Pancreas (tissue), 10 donors: Measurements from ENCODE around the gene S1PR5. TPM values are rescaled to one million over a fixed set of nuclear protein-coding genes. Genes with fewer than 3 reads are reported as not detected.

Experiments used
- ATAC-seq, 4 donors: fragments of 200-7000 bp; cut with Tn5 transposase; one replicate each; pipeline versions ENCODE4 v1.8.0 to v1.9.1; 2020; ENCODE audit warnings: mild to moderate bottlenecking in 4 of 4, moderate library complexity in 4 of 4
- DNase-seq, 6 donors: peaks; one replicate each; pipeline ENCODE4 v3.0.0-alpha.2; 2020
- FAIRE-seq: peaks from 2 replicates; lab custom pipeline; 2012; peaks lifted over from hg19 to GRCh38; lab: Jason Lieb, UNC
- H3K27ac ChIP-seq, 4 donors: fragments of 200-600 bp; sonication (generic); 1 replicate in 3 of 4; 2 replicates in 1 of 4; pipeline versions ENCODE4 v1.5.0 to v1.8.0; 2020
- H3K27me3 ChIP-seq, 4 donors: fragments of 200-600 bp; one replicate each; pipeline ENCODE4 v1.8.0; 2021
- H3K36me3 ChIP-seq, 3 donors: fragments of 200-600 bp; sonication (generic) in 1 of 3; one replicate each; pipeline versions ENCODE4 v1.5.0 to v1.8.0; 2020 to 2021
- H3K4me1 ChIP-seq, 3 donors: fragments of 200-600 bp; one replicate each; pipeline ENCODE4 v1.8.0; 2021
- H3K4me3 ChIP-seq, 4 donors: fragments of 200-600 bp; sonication (generic) in 2 of 4; one replicate each; pipeline versions ENCODE4 v1.5.0 to v1.8.0; 2020 to 2021
- H3K9me3 ChIP-seq, 4 donors: fragments of 200-600 bp; one replicate each; pipeline ENCODE4 v1.8.0; 2021
- WGBS, 2 donors: extraction: QIAGEN DNeasy Blood & Tissue Kit; methylation state at CpG; one replicate each; pipeline ENCODE4 v1.1.7; 2013; 5-methylcytosine and 5-hydroxymethylcytosine counted together
- intact Hi-C, 3 donors: fragments of 100-400 bp; cut with DNase I; formaldehyde crosslinking; loops; one replicate each; pipeline versions ENCODE4 v1.11.1 to v1.14.2; 2022
- polyA plus RNA-seq, 2 donors: library from polyadenylated mRNA; stranded (reverse); fragments of 200-250 nt; gene quantifications; one replicate each; pipeline ENCODE4 v1.2.3, GENCODE V29; 2013
- total RNA-seq, 6 donors: library from RNA; stranded (reverse); fragmentation: NEBNext Ultra II Directional in 4 of 6; extraction: Animal tissue kit (Norgen Biotek cat#: 25700) in 4 of 6; gene quantifications; one replicate each; pipeline versions ENCODE4 v1.2.1 to v1.2.4, GENCODE V29; 2021 to 2023
- TF ChIP-seq, protein P1 (sequence below), 4 donors: fragments of 200-600 bp; sonication (generic) in 3 of 4; IDR thresholded peaks; one replicate each; pipeline versions ENCODE4 v1.5.0 to v1.8.0; 2021; ENCODE audit warnings: antibody characterized with exemption in 4 of 4
- donor health status: healthy with polysubstance abuse.
- donor health status: DM: no; HTN: no; CAD: no; lungs with moderate emphysema.
- donor health status: DM: no; HTN: no; CAD: no.
- donor health status: control.
- donor health status: control.
- donor health status: Bipolar disorder and iron deficiency.
- donor health status: DM: yes; HTN: yes; CAD: no.
- donor health status: DM: no; HTN: no; CAD: no.
- donor health status: DM: no; HTN: no; CAD: no.
- donor health status: DM: yes; HTN: yes; CAD: no.

S1PR5 gene
- total and polyA plus RNA-seq, 8 donors = 0.21 to 1.3 (median 0.53) TPM

DNA sequence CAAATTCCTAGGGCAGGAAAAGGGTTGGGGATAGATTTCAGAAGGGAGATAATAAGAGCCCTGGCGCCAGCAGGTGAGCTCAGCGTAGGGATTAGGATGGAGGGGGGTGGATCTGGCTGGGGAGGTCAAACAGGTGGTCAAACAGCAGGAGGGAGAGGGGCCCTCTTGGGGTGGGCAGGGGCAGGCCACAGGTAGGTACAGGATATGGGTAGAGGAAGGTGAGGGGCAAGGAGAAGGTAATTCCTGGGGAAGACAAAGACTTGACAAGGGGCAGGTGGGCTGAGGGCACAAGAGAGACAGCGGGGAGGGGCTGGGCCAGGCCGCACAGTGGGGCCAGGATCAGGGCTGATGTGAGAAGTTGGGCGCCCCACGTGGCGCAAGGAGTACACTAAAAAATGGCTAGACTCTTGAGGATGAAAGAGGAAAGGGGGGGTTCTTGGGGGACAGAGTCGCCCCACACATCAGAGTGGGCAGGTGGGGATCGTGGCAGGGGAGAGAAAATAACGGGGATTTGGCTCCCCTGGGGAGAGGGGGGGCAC, 47.9 kb upstream of the S1PR5 start:
- TF ChIP-seq, protein P1, sequence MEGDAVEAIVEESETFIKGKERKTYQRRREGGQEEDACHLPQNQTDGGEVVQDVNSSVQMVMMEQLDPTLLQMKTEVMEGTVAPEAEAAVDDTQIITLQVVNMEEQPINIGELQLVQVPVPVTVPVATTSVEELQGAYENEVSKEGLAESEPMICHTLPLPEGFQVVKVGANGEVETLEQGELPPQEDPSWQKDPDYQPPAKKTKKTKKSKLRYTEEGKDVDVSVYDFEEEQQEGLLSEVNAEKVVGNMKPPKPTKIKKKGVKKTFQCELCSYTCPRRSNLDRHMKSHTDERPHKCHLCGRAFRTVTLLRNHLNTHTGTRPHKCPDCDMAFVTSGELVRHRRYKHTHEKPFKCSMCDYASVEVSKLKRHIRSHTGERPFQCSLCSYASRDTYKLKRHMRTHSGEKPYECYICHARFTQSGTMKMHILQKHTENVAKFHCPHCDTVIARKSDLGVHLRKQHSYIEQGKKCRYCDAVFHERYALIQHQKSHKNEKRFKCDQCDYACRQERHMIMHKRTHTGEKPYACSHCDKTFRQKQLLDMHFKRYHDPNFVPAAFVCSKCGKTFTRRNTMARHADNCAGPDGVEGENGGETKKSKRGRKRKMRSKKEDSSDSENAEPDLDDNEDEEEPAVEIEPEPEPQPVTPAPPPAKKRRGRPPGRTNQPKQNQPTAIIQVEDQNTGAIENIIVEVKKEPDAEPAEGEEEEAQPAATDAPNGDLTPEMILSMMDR (IDR thresholded peaks at IDR 0.05) = no peak
- Histone ChIP-seq H3K9me3 (no peaks in the 10 kb centered on the region), H3K4me3 (peak overlapping the region; percentile 62 to 92 (median 74)), H3K27ac (peak overlapping the region; percentile 4 to 73 (median 65)), H3K36me3 (peaks cover 2 to 7% (median 5%) of the 10 kb centered on the region in 3 donors), H3K27me3 (no peaks in the 10 kb centered on the region), H3K4me1 (peaks cover 0 to 13% (median 6%) of the 10 kb centered on the region in 3 donors)
- no peak for FAIRE-seq
- WGBS, 2 donors = 16 to 22% methylated on average over 9 to 10 of the region's 10 CpGs
- intact Hi-C loops = loop anchor here in 2 of 3 donors (10.0 kb wide), 2 partner anchors 70 to 160 kb away; partner anchors contain the start of gene CDC37 (in 1 of the 2)
- peak in 3 of 6 donors; percentile 37 to 53 (median 52) for DNase-seq
- ATAC-seq = peak in 2 of 4 donors; percentile 8 to 9

DNA sequence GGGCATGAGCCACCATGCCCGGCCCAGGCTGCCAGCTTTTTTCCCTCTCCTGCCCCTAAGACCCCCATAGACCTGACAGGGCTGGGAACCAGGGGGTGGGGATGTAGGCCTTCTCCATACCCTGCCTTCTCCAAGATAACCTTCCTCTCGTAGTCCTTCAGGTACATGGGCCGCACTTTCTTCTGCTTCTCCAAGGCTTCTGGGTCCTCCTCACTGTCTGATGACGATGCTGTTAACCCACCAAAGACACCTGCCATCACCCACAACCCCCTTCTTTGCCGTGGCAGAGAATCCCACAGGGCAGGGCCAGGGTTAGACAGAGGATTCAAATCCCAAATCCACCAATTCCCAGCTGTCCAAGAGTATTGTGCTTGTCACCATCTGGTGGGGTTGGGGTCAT, 45.4 kb upstream of the S1PR5 start:
- ATAC-seq (no peak), DNase-seq (no peak), FAIRE-seq (no peak)
- Histone ChIP-seq H3K36me3 (peaks cover 5 to 23% (median 20%) of the 10 kb centered on the region in 3 donors), H3K9me3 (no peaks in the 10 kb centered on the region), H3K27me3 (no peaks in the 10 kb centered on the region), H3K4me3 (no peak overlapping the region), H3K4me1 (peaks cover 0 to 9% (median 0%) of the 10 kb centered on the region in 3 donors), H3K27ac (no peak overlapping the region)
- 91 to 92% methylated on average over 5 of the region's 5 CpGs for WGBS, 2 donors
- intact Hi-C loops = loop anchor here in 2 of 3 donors (10.0 kb wide), 2 partner anchors 68 to 158 kb away; partner anchors contain the start of gene CDC37 (in 1 of the 2)
- TF ChIP-seq, protein P1 (IDR thresholded peaks at IDR 0.05) = no peak

DNA sequence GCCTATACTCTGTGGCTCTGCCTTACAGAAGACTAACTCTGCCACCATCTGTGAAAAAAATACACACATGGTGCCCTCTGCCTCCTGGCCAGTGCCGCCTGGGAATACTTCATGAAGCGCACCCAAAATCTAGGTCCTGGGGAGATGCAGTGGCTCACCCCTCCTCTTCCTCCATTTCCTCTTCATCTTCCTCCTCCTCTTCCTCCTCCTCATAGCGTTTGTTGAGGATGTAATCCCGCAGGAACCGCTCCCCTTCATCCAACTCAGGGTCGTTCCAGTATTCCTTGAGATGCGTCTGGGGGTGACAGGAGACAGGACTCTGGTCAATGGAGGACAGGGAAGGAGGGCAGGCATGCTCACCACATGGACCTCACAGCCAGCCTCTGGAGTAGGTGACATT, 42.9 kb upstream of the S1PR5 start:
- WGBS, 2 donors = 93 to 96% methylated on average over 7 of the region's 7 CpGs
- no peaks in the 10 kb centered on the region for H3K27me3 ChIP-seq
- ATAC-seq (no peak), FAIRE-seq (no peak), DNase-seq (no peak)
- no peaks in the 10 kb centered on the region for H3K9me3 ChIP-seq
- TF ChIP-seq, protein P1 (IDR thresholded peaks at IDR 0.05) = no peak
- no peak overlapping the region for H3K27ac ChIP-seq
- intact Hi-C loops = loop anchor here in 2 of 3 donors (10.0 kb wide), 2 partner anchors 65 to 155 kb away; partner anchors contain the start of gene CDC37 (in 1 of the 2)
- no peaks in the 10 kb centered on the region for H3K4me1 ChIP-seq
- no peak overlapping the region for H3K4me3 ChIP-seq
- H3K36me3 ChIP-seq = peaks cover 7 to 37% (median 25%) of the 10 kb centered on the region in 3 donors

DNA sequence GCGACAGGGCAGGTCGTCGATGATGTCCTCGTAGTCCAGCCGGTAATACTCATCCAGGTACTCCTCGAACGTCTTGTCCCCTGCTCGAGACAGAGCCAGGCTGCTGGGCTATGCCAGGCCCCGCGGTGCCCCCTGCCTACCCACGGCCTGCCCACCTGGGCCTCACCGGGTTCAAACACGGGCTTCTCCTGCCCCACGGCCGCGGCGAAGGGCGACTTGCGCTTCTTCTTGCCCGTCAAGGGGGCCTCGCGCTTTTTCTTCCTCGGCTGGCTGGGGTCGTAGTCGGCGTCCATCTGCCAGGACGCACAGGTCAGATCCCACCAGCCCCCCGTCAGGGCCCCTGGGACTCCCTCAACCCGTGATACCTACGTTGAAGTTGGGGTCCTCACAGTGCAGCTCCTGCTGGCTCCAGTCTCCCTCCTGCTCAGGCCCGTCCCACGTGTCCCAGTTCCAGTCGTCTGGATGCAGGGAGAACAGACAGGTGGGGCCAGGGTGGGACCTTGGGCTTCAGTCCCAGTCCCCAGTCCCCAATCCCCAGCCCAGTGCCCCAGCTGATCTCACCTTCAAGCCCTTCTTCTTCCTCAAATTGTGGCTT, 40.5 kb upstream of the S1PR5 start:
- intact Hi-C loops = no loop called here
- DNase-seq (no peak), FAIRE-seq (no peak), ATAC-seq (no peak)
- Histone ChIP-seq H3K9me3 (no peaks in the 10 kb centered on the region), H3K4me1 (no peaks in the 10 kb centered on the region), H3K4me3 (no peak overlapping the region), H3K27me3 (no peaks in the 10 kb centered on the region), H3K27ac (no peak overlapping the region), H3K36me3 (peaks cover 7 to 58% (median 40%) of the 10 kb centered on the region in 3 donors)
- WGBS, 2 donors = 93 to 94% methylated on average over 33 of the region's 33 CpGs
- TF ChIP-seq, protein P1 (IDR thresholded peaks at IDR 0.05) = no peak

DNA sequence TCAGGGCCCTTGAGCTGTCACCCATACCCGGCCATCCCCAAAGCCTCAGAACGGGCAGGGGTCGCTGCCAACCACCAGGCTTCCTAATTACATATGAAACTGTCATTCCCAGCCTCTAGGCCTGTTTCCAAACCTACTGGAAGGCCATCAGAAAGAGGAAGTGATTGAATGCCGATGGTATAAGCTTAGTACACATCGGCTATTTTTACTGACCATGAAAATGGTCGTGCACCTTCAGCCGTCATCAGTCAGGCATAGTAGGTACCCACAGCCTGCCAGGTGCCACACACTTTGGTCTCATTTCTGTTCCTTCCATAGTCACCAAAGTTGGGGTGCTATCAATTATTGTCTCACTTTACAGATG, 38.3 kb upstream of the S1PR5 start:
- no peak overlapping the region for H3K27ac ChIP-seq
- no peaks in the 10 kb centered on the region for H3K4me1 ChIP-seq
- intact Hi-C loops = no loop called here
- no peak overlapping the region for H3K4me3 ChIP-seq
- WGBS, 2 donors = 73 to 74% methylated on average over 7 of the region's 7 CpGs
- H3K27me3 ChIP-seq = no peaks in the 10 kb centered on the region
- TF ChIP-seq, protein P1 (IDR thresholded peaks at IDR 0.05) = no peak
- FAIRE-seq = no peak
- H3K9me3 ChIP-seq = no peaks in the 10 kb centered on the region
- H3K36me3 ChIP-seq = peaks cover 7 to 62% (median 49%) of the 10 kb centered on the region in 3 donors
- no peak for DNase-seq
- ATAC-seq = no peak
